ENCODE results near the gene VWA3B. TPM values are rescaled to one million over a fixed set of nuclear protein-coding genes. Genes with fewer than 3 reads are reported as not detected.

The VWA3B gene
- total RNA-seq, 1 experiment from 2014 or later = not detected

- H3K79me2 ChIP-seq (ENCODE audit: insufficient read depth, low read length) = no peaks in the 10 kb centered on the region
- no peak overlapping the region for H3K23ac ChIP-seq (ENCODE audit: insufficient read length, low read depth, low read length)
- H3K14ac ChIP-seq (ENCODE audit: insufficient read depth, low read length) = no peak overlapping the region
- no peak overlapping the region for H4K5ac ChIP-seq (ENCODE audit: insufficient read length, low read depth, low read length)
- no peaks in the 10 kb centered on the region for H3K27me3 ChIP-seq (ENCODE audit: insufficient read depth, low read length)
- H3K27me3 Mint-ChIP-seq (ENCODE audit: low read depth) = peaks cover 8% of the 10 kb centered on the region
- H3K4me1 Mint-ChIP-seq = peaks cover 15 to 19% of the 10 kb centered on the region in 2 experiments
- no peak overlapping the region for H2BK5ac ChIP-seq (ENCODE audit: insufficient read length, low read length)
- no peak overlapping the region for H3K18ac ChIP-seq (ENCODE audit: insufficient read length, low read depth, low read length)
- no peak overlapping the region for H3K9ac ChIP-seq (ENCODE audit: extremely low read depth, insufficient read length, low read length)
- no peaks in the 10 kb centered on the region for H3K23me2 ChIP-seq (ENCODE audit: insufficient read length, low read depth, low read length, poor library complexity, severe bottlenecking)
- H2BK120ac ChIP-seq (ENCODE audit: low read depth, low read length, poor library complexity, severe bottlenecking) = no peak overlapping the region
- no peak overlapping the region for H3K27ac ChIP-seq (ENCODE audit: insufficient read length, low read depth, low read length)
- H3K56ac ChIP-seq (ENCODE audit: insufficient read length, low read depth, low read length) = no peak overlapping the region
- no peak for TF ChIP-seq CTCF (conservative IDR thresholded peaks at IDR 0.05)
- H4K20me1 ChIP-seq (ENCODE audit: control insufficient read depth, insufficient read depth, insufficient read length) = no peaks in the 10 kb centered on the region
- WGBS (ENCODE audit: extremely low coverage, insufficient read length, low lambda C conversion rate) = no CpG with 5 or more reads among the region's 6 CpGs
- H4K8ac ChIP-seq (replicated peaks; ENCODE audit: insufficient read length, low read depth, low read length) = no peak overlapping the region
- no peak overlapping the region for H3K4me2 ChIP-seq (ENCODE audit: insufficient read depth, insufficient read length, low read length)
- H3K4me1 ChIP-seq (ENCODE audit: insufficient read depth, low read length) = no peaks in the 10 kb centered on the region
- H3K27ac Mint-ChIP-seq = no peak overlapping the region
- no peak overlapping the region for H3K4ac ChIP-seq (ENCODE audit: low read depth, low read length)
- no peaks in the 10 kb centered on the region; a peak in 1 of 7 replicates for H3K36me3 Mint-ChIP-seq (ENCODE audit: insufficient read depth in 1 of 3, low read depth in 3 of 3)
- H3K4me3 Mint-ChIP-seq = no peak overlapping the region; a peak in 1 of 5 replicates
- no peak overlapping the region for H3T11ph ChIP-seq (ENCODE audit: low read length)
- no peak overlapping the region for H2AFZ ChIP-seq (ENCODE audit: low read length)
- H3K9me3 Mint-ChIP-seq = no peaks in the 10 kb centered on the region
- H4K91ac ChIP-seq (ENCODE audit: insufficient read length, low read depth, low read length) = no peak overlapping the region
- no peaks in the 10 kb centered on the region for H3K79me1 ChIP-seq (ENCODE audit: insufficient read depth, low read depth, low read length, poor library complexity, severe bottlenecking)
- no peak overlapping the region for H2AK5ac ChIP-seq (ENCODE audit: insufficient read length, low read length)
- no peaks in the 10 kb centered on the region for H3K9me3 ChIP-seq (ENCODE audit: control insufficient read depth, low read depth, low read length)
- H2BK20ac ChIP-seq (ENCODE audit: low read depth, low read length, poor library complexity, severe bottlenecking) = no peak overlapping the region
- no peak overlapping the region for H2BK12ac ChIP-seq (ENCODE audit: insufficient read length, low read depth, low read length)
- no peak overlapping the region for H2BK15ac ChIP-seq (ENCODE audit: low read depth, low read length)
- DNase-seq = no peak
These were observed 211.8 kb downstream of the VWA3B start for GRCh38 chr2:98298683-98299164.
